Fibroblast of skin of scalp (primary cell): ENCODE measurements around the gene LRRC4C.

Experiments used
- DNase-seq: peaks from one replicate; pipeline ENCODE4 v3.0.0-alpha.2; 2013

The LRRC4C gene

DNA sequence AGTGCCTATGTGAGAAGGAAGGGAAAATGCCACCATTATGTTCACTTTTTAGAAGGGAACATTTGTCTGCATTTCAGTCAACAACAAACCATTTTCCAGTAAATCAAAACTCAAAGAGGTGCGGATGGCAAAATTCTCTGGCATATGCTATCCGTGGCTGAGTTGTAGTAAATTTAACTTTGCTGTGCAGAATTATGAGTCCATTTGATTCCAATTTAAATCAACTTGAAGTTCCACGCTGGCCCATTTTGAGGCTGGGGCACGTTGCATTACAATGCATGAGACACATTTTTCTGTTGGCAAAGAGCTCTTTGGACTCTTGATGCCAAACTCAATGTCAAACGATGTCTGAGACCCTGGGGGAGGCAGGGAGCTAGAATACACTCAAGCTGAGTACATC, 211.8 kb downstream of the LRRC4C start:
- no peak for DNase-seq

DNA sequence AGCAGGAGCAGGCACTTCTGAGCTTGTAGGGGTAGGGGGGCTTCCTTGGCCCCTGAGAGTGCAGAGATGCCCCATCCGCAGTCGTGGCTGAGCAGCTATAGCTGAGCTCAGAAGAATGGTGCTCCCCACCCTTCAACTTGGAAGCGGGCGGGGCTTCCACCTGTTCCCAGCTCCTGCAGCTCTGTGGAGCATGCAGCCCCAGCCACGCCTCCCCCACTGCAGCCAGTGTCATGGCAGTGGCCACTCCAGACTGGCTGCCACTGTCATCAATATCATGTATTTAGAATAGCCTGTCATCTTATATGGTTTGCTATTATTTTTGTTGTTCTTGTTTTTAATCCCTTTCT, 213.1 kb downstream of the LRRC4C start:
- DNase-seq: no peak

DNA sequence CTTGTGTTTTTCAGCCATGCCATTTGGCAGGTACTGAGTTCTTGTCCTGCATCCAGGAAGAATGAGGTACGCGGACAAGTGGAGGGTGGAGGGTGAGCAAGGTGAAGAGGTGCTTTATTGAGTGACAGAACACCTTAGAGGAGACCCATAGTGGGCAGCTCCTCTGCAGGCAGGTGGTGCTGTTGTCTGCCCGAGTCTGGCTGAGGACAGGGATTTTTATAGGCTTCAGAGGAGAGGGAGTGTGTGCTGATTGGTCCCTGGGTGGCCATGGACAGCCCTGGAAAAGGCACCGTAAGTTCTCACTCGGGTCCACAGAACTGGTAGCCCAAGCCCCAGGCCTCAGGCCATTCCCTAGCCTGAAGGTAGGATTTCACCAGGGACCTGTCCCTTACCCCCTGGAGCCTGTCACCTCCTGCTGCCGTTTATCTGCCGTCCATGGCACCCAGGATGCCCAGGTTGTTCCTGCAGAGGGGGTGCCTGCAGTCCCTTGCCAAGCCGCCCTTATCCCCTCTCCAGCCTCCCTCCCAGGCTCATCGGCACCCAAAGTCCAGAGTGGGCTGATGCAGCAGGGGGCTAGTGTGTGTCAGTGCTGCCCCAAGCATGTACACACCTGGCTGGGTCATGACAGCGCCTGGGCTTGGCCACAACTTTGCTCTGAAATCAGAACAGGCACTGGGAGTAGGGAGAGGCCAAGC, 213.6 kb downstream of the LRRC4C start:
- DNase-seq: no peak

DNA sequence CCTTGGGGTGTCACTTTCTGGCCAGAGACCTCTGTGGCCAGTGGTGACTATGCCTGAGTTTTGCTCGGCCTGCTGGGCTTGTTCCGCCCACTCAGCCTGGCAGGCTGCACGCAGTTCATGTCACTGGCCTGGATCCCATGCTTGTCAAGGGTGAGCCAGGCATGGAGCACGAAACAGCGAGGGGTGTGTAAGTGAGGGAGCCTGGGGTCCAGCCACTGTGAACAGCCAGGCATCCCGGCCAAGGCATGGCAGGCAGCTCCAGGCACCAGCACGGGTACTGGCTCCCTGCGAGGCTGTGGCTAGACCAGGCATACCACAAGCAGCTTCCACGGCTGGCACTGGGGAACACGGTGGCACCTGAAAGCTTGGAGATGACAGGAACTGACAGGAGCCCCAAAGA, 214.3 kb downstream of the LRRC4C start:
- no peak for DNase-seq

DNA sequence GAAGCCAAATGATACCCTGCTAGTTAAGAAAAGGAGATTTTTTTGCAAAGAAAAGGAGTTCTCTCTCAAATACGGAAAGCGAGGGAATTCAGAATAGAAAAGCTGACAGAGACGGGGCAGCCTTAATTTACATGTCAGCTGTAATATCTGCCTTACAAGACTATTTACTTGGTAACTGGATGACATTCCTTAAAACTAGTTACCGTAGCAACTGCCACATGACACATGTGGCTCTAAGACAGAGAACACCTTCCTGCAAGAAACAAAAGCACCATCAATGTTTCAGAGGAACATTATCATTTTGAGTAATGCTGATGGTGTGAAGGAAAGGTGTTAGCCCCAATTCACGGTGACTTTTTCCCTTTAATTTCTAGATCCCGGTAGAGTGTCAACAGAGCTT, 222.1 kb downstream of the LRRC4C start:
- no peak for DNase-seq

DNA sequence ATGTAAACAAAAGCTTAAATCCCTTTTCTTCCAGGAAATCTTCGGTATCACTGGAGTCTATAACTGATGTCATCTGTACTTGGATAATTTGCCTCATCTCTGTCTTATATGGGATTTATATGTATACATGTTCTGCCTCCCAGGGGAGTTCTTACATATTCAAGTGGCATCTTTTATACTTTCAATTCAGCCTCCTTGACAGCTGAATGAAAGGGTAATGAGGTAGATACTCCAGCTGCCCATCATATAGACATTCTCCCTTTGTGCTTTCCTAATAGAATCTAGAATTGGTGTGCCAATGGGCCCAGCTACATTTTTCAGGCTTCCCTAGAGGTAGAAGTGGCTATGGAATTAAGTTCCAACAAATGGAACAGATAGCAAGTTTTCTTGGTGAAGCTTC, 223.8 kb downstream of the LRRC4C start:
- no peak for DNase-seq

DNA sequence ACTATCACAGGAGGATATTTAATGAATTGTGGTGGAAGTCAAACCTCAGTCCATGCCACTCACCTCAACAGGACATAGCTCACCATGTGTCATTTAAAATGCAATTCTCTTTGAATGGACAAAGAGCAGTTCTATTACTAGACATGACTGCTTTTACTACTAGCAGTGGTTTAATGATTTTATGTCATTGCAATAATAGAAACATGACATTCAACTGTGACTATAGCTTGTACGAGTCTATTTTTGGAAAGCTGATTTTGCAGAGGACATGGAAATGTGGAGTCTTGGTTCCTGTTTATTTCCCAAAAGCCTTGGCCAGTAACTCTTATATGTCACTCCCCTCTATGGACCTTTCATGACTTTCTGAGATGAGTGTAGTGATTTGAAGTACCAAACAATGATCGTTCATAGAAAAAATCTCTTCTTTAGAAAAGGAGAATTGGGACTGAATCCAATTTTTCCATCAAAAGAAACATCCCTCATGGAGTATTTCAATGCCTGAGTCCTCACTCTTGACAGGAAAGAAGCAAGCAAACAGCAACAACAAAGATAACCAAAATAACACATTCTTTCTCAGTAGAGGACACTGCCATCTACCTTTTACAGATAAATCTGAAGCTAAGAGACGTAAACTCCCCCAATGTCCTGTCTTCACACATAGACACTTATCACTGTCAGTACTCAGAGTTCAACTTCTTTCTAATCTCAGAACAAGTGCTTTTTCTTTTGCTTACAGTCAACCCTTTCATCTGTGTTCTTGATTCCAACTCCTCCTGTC, 233.4 kb downstream of the LRRC4C start:
- no peak for DNase-seq

DNA sequence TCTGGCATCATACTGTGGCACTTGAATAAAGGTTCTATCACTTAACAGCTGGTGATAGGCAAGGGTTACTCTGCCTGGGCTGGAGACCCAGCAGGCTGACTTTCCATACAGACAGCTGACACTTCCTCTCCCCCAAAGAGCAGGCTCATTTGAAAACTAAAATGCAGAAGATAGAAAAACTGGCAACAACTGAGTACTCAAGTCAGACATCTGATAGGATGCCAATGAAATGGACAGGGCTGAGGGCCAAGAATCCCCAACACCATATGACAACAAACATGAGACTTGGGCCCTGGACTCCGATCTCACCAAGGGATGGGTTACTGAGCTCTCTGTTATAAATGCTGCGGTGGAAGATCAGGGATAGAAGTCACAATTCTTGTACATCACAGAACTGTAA, 237.2 kb downstream of the LRRC4C start:
- DNase-seq: no peak

DNA sequence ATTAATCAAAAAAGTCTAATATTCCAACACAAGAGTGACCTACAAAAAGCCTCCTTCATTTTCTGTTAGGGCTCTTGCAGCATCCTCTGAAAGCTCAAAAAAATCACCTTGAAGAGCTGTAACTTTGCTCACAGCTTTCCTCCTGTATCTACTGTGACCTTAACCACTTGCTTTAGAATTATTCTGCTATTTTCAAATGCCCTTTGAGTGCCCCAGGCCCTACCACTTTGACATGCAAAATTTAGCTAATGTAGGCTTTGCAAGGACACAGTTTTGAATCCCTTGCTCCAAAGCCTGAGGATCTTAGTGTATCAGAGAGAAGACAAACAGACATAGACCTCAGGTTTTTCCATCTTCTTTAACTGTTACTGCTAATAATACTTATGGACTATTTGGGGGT, 253.1 kb downstream of the LRRC4C start:
- DNase-seq: no peak

DNA sequence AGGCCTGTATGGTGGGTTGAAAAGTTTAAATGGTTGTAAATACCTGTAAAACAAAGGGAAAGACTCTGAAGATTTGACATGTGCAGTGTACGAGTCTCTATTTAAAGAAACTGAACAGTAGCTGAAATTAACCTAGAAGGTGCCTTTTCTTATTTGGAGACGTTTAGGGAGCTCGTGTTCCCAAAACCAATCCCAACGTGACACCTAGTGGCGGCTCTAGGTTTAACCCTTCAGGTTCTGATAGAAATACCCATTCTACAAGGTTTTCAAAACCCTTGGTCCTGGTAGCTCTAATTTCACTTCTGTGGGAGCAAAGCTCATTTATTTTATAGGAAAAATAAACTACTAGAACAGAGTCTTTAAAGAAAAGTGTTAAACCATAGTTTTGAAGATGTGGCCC, 258.3 kb downstream of the LRRC4C start:
- DNase-seq: peak; percentile 64

DNA sequence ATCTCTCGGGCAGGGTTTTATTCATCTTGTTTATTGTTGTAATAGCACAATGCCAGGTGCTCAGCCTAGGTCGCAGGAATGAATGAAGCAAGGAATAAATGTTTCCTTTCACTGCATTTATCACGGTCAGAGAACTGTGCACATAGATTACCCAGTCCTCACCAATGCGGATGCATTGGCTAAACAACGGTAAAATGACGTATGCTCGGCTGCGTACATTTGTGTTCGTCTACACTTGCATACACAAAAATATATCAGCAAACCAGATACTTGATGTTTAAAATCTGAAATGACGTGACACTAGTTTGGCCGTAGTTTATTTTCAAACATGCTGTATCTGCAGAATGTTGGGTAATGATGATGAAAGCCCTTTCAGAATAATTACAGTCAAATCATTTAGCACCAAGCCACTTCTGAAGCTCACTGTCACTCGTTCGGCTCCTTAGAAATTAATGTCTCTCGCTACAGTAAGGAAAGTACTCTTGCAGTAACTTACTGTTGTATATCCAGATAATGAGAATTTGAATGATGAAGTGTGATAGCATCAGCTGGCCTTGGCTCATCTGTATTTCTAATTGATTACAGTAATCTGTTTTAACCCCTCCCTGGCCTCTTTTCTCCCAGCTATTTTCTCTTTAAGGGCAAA, 268.9 kb downstream of the LRRC4C start:
- no peak for DNase-seq

DNA sequence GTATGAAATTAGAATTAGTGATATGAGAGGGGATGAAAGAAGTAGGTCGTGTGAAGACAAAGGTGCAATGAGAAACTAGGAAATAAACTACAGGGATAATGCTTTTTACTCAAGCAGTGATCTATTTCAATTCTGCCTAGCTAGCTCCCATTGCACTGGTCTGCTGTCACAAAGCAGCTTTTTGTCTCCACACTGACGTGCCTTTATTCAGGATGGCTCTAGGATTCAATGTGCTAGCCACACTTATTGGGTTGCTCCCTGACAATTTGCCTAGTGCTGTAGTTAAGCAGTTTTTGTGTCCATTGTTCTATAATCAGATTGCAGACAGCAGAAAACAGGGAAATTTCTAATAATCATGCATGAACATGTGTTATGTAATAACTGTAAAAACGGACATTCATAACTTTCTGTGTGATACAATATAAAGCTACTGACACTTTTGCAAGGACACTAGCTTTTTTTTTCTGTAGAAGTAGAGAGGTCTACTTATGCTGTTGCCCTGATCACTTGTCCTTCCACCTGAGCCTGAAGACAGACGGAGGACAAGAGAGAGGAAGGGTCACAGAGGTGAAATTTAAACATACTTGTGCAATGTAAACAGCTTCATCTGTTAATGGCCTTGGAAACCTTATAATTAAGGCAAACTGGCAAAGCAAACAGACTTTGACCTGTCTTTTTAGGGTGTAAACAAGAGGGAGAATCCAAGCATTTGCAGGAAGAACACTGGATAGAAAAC, 269.6 kb downstream of the LRRC4C start:
- DNase-seq: no peak

DNA sequence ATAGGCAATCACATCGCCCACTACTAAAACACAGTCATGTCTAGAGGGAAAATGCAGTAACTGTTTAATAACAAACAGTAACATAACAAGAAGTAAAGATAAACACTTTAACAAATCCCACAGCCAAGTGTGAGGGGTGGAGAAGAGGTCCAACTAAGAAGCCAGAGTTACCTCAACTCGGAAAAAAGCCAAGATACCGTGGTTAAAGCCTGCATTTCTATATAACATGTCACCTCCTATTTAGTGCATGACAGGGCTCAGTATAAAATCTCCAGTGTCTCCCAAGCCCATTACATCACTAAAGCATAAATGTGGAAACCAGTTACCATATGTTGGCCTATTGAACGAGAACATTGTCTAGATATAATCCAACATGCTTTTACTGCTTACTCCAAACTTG, 281.7 kb downstream of the LRRC4C start:
- peak; percentile 11 for DNase-seq

DNA sequence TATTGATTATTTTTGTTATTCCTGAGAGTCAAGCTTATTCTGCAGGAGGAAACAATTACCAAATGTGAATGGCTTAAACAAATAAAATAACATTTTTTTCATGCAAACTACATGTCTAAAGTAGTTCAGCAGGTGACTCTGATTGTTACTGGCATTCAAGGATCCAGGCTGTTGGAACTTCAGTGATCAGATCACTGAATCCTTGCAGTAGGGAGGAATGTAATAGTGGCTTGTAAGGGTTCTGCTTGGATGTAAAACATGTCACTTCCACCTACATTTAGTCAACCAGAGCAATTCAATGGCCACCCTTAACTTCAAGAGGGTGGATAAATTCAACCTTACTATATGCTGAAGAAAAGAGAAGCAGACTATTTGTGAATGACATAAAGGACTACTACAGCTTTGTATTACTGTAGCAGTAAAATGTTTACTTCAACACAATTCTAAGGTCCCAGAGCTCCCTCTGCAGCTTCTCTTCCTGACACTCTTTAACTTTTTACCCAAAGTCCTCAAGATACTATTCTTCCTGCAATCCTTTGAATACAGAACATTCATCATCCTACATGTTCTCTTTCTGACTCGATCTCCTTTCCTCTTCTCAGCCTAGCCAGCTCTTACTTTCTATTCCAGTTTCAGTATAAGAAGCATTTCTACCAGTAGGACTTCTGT, 284.0 kb downstream of the LRRC4C start:
- peak; percentile 7 for DNase-seq

DNA sequence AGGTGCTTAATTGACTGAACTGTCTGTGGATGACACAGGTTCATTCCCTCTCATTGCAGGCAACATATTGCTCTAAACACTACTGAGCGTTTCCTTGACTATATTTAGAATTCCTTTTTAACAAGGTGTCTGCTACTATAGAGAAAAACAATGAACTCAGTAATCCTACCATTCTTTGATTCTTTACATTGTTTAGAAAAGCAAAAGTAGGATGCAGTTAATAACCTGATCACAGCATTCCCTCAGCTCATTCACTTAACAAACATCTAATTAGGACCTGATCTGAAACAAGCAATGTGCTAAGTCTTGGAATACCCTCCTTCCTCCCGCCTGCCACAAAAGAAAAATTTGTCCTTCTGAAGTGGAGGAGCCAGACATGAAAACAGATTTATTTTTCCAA, 313.1 kb downstream of the LRRC4C start:
- DNase-seq: no peak

DNA sequence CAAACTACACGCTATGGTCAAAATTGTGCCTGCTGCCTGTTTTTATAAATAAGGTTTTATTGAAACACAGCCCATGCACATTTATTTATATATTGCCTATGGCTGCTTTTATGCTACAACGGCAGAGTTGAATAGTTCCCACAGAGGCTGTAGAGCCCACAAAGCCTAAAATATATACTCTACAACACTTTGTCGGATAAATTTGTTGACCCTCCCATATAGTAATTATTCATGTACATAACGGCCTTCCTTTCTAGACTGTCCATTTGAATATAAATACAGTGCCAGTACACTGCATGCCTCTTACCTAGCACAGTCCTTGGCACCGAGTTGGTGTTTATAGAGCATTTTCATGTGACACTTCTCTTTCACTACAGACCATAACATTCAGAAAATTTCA, 314.0 kb downstream of the LRRC4C start:
- no peak for DNase-seq

DNA sequence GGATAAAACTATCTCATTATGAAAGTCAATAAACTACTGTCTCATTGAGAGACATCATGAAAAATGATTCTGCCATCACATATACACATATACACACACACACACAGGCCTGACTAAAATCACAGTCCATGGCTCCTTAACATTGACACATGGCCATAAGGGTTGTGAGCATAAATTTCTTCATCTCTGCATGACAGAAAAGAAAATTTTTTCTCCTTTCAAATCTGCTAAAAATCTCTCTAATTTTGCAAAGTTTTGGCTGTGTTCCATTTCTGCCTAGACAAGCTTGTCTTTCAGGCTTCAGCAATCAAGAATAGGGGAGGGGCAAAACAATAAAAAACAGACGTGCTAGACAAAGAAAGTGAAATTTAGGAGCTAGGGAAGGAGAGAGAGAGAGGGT, 324.5 kb downstream of the LRRC4C start:
- DNase-seq: no peak

DNA sequence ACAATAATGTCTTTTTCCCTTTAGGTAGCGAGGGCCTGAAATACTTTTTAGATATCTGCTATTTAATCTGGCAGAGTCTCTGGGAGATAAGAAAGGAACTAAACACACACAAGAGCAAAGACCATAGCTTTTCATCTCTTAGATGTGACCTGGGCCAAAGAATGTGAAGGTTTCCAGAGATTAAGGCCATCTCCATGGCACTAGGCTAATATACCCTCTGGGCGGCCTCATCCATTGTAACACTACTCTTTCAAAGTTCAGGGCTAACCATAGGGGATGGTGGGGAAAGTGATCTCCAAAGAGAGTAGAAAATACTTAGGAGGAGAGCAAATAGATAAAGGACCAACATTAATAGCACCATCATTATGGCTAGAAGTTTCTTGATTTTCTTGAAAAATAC, 326.4 kb downstream of the LRRC4C start:
- no peak for DNase-seq

DNA sequence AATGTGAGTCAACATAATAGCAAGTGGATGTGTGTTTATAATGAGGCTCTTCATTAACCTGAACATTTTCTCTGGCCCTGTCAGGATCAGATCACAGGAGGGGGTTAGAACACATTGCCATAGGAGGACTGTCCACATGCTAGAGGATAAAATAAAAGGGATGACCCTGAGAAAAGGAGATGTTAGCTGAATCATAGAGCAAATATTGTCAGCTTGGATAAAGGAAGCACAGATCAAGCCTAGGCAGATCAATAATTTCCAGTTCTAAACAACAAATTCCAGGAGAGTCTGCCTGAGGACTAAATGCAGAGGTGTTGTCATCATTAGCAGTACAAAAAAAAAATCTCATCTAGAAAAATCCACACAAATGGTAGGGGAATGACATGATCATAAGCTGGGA, 337.9 kb downstream of the LRRC4C start:
- no peak for DNase-seq

DNA sequence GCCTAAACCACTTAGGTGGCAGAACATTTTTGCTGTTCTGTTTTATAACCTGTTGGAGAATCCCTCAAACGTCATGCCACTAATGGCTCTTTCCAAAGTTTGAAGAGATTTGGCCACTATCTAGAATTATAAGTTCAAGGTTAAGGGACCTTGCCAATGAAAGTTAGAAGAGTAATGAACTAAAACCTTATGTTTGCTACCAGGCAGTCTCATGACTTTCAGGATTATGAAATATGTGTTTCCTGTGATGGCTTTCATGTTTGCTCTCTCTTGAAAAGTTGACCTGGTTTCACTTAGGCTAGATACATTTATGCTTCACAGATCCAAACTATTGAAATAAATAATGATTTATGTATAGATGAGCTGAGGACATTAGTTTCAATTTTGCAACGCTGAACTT, 340.0 kb downstream of the LRRC4C start:
- DNase-seq: no peak

DNA sequence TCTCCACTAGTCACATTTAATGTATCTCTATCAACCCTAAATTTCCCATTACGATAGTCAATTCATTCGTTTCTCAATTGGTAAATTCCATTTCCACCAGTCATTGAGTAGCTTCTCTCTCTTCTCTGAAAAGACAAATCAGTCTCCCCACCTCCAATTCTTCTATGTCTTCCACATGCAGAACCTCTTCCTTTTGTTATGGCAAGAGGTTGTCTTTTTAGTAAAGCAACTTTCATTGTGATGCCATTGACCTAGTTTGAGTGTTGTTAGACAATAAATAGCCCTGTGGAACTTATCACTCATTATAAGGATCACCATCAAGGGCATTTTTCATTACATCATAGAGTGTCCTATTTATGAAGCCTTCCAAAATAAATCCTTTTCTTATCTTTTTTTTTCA, 340.9 kb downstream of the LRRC4C start:
- no peak for DNase-seq

DNA sequence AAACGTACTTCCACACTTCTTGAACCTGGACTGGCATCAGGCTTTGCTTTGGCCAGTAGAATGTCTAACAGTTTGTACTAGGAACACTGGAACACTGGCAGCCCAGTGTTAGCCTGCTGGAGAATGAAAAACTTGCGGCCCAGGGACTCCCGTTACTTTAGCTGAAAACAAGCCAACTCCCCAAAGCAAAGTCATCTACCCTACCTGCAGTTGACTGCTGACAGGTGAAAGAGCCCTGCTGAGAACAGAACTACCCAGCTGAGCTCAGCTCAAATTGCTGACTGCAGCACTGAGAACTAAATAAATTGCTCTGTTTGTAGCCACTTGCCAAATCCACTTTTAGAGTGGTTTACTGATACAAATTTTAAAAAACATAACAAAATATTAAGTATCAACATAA, 342.5 kb downstream of the LRRC4C start:
- DNase-seq: no peak

DNA sequence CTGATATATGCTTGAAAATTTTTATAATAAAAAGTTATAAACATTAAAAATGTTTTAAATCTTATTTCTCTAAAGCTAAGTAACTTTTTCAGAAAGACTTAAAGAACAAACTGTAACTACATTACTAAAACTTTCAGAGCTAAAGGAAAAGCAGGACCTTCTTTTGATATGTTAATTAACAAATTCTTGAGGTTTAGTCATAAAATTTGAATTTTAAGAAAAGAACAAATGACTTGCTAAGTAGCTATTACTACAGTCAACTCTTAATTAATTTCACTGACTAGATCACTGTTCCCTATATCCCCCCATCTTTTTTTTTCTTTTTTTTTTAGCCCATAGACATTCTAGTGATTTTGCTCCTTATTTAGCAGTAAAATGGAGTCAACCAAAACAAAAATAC, 344.4 kb downstream of the LRRC4C start:
- DNase-seq: no peak
